Sigmoid colon (tissue), 4 donors: Measurements from ENCODE around the gene ATP10A.

Source experiments
- EP300 ChIP-seq, 4 donors: sonication (generic); formaldehyde crosslinking; IDR thresholded peaks; one replicate each; pipeline ENCODE4 v1.6.1; 2017; ENCODE audit warnings: antibody characterized with exemption in 4 of 4
- POLR2A ChIP-seq, 2 donors: fragments of 450-650 bp; IDR thresholded peaks; one replicate each; pipeline ENCODE4 v1.6.1; 2016; ENCODE audit warnings: antibody characterized with exemption in 2 of 2, mild to moderate bottlenecking in 2 of 2, moderate library complexity in 2 of 2
- POLR2AphosphoS5 ChIP-seq, 4 donors: sonication (generic); formaldehyde crosslinking; IDR thresholded peaks; one replicate each; pipeline ENCODE4 v1.6.1; 2017; ENCODE audit warnings: antibody characterized with exemption in 4 of 4
- TF ChIP-seq, protein P1 (sequence below), 4 experiments: fragments of 450-650 bp in 3 of 4; fragments of 200-600 bp in 1 of 4; IDR thresholded peaks; one replicate each; pipeline ENCODE4 v1.5.1; 2016 to 2019; ENCODE audit warnings: antibody characterized with exemption in 4 of 4, mild to moderate bottlenecking in 3 of 4, moderate library complexity in 2 of 4

DNA sequence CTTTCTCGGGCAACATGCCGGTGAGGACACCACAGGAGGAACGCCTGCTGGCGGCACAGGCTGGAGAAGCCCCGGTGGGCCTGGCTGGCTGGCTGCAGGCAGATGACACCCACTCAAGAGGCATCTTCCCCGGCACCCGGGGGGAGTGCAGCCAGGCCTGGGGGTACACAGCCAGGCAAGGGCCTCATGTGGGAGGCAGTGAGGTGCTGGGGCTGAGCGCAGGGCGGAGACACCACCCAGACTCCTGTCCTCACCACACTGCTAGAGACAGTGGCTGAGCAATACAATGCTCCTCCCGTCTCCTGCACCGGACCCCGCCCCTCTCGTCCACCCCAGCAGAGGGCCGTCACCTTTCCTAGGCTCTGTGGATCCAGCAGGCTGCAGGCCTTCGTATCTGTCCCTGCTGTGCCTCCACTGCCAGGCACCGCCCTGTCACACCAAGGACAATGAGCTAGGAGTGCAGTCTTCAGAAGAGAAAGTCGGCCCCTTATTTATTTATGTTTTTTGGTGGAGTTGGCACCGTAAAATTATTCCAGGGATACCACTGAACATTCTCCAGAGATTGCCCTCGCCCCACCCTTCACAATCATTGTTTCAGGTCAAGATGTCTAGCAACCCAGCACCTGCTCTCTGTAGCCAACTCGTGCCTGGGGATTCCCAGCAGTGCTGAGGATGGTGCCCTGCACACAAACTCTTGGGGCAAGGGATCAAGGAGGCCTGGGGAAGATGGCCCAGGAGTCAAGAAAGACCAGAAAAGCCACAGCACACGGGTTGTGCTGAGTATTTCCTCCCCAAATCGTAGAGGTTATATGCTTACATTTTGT, 129.1 kb downstream of the ATP10A start:
- no peak for TF ChIP-seq EP300 (IDR thresholded peaks at IDR 0.05)
- no peak for TF ChIP-seq POLR2A (IDR thresholded peaks at IDR 0.05)
- TF ChIP-seq, protein P1, sequence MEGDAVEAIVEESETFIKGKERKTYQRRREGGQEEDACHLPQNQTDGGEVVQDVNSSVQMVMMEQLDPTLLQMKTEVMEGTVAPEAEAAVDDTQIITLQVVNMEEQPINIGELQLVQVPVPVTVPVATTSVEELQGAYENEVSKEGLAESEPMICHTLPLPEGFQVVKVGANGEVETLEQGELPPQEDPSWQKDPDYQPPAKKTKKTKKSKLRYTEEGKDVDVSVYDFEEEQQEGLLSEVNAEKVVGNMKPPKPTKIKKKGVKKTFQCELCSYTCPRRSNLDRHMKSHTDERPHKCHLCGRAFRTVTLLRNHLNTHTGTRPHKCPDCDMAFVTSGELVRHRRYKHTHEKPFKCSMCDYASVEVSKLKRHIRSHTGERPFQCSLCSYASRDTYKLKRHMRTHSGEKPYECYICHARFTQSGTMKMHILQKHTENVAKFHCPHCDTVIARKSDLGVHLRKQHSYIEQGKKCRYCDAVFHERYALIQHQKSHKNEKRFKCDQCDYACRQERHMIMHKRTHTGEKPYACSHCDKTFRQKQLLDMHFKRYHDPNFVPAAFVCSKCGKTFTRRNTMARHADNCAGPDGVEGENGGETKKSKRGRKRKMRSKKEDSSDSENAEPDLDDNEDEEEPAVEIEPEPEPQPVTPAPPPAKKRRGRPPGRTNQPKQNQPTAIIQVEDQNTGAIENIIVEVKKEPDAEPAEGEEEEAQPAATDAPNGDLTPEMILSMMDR (IDR thresholded peaks at IDR 0.05): no peak
- no peak for TF ChIP-seq POLR2AphosphoS5 (IDR thresholded peaks at IDR 0.05)
